Subcutaneous adipose tissue (tissue), 4 donors: ENCODE data around the gene AFF4. TPM values are rescaled to one million over a fixed set of nuclear protein-coding genes. Genes with fewer than 3 reads are reported as not detected.

Experiments used
- CTCF ChIP-seq: fragments of 450-650 bp; IDR thresholded peaks from one replicate; pipeline ENCODE4 v1.5.1; 2016; ENCODE audit warnings: low read depth, mild to moderate bottlenecking, control low read depth, antibody characterized with exemption, moderate library complexity
- total RNA-seq, 4 donors: library from RNA; depleted of rRNA; stranded (reverse); fragments of >200 nt; gene quantifications; one replicate each; pipeline ENCODE4 v1.1.0, GENCODE V29; 2016

AFF4 gene
- total RNA-seq, 4 donors from 2014 or later, result 61.6 to 84.1 (median 67.1) TPM

GRCh38 chr5:132877466-132877865 is 86.0 kb downstream of the AFF4 start:
- no peak for TF ChIP-seq CTCF

DNA sequence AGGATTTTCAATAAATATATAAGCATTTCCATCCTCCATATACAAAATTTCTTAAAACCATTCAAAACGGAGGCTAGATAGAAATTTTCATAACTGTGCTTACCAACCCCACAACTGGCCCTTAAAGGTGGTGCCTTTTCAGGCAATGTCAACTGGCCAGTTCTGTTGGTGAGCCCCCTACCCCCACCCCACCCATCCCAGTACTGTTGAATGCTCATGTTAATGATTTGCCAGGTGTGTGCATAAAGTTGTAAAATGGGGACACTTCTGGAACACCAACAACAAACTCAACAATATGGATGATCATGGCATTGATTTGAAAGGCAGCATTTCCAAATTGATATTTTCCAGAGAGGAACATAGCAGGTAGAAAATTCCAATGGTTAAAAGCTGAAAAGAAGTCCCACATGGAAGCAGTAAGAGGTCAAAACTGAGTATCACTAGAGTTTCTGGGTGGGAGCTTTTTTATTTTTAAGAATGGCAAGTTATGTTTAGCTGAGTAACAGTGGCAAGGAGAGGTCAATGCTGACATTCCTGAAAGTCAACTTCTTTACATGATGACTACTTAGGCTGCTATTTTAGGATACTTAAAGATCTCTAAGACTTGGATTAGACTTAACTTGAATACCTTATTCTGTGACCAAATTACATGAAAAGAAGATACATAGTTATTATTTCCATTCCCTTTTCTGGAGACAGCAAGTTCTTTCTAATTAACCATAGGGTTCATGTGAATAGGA is 87.2 kb downstream of the AFF4 start:
- TF ChIP-seq CTCF, result no peak

DNA sequence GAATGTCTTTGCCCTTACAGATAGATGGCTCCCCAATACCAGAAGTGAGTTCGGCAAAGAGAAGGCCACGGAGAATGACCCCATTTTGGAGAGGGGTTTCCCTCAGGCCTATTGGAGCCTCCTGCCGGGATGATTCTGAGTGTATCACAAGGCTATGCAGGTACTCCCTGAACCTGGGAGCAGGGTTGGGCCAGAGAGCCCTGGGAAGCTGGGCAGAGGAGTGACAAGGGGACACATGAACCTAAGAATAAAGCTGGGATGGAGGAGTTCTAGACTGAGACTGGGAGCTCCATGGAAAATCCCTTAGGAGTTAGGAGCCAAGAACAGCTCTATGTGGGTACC is 89.5 kb downstream of the AFF4 start:
- TF ChIP-seq CTCF, result no peak

- TF ChIP-seq CTCF, result no peak
Observed at GRCh38 chr5:132873119-132873929, 90.1 kb downstream of the AFF4 start, which contains the start of gene LEAP2. Gene LEAP2 (plus strand): TSS chr5:132873668. CDS start chr5:132873695, 27 bp downstream.

- no peak for TF ChIP-seq CTCF
Observed at GRCh38 chr5:132872788-132873118, 90.7 kb downstream of the AFF4 start.

- TF ChIP-seq CTCF, result no peak
Observed at GRCh38 chr5:132871459-132872284, 91.8 kb downstream of the AFF4 start.

DNA sequence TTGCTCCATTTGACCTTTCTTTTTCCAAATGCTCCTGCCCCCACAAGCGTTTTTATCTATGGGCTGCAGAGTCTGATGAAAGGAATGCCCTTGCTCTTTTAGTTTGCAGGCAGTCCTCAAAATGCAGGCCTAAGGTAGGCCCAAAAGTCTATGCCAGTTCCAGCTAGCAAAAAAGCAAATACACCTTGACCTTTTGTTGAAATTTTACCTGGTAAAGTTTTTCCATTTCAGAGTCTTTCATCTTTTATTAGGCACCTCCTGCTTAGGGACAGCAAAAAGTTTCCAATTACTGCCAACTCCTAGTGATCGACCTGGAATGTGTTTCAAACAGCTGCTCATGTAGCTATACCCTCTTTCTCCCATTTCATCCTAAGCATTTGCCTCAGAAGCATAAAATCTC is 92.6 kb downstream of the AFF4 start:
- TF ChIP-seq CTCF, result no peak
